Motor neuron (in vitro differentiated cells): ENCODE results near the gene TOPORS. TPM values are rescaled to one million over a fixed set of nuclear protein-coding genes. Genes with fewer than 3 reads are reported as not detected.
"Not testable (repeated sequence)": the region's sequence is repeated elsewhere in the genome, so short reads cannot be mapped to it uniquely, and the experiment has no call there.

Experiments used
- ATAC-seq, 8 experiments: fragments of 200-7000 bp; cut with Tn5 transposase; replicated peaks in 6 of 8; 2 replicates each; pipeline ENCODE4 v1.8.0; 2021; ENCODE audit warnings: mild to moderate bottlenecking in 8 of 8, moderate library complexity in 8 of 8
- H3K27ac ChIP-seq, 2 donors: fragments of 250-450 bp; sonication (Bioruptor Pico); 2 replicates each; pipeline ENCODE4 v1.9.0; 2021; ENCODE audit warnings: antibody characterized with exemption in 2 of 2, mild to moderate bottlenecking in 2 of 2, moderate library complexity in 1 of 2
- H3K4me1 ChIP-seq, 2 donors: fragments of 250-450 bp; sonication (Bioruptor Pico); replicated peaks in 1 of 2; 2 replicates each; pipeline ENCODE4 v1.6.1; 2021; ENCODE audit warnings: antibody characterized with exemption in 2 of 2, mild to moderate bottlenecking in 2 of 2, moderate library complexity in 1 of 2
- H3K4me3 ChIP-seq, 5 donors: fragments of 250-450 bp; sonication (Bioruptor Pico); 2 replicates each; pipeline ENCODE4 v1.9.0; 2021; ENCODE audit warnings: antibody characterized with exemption in 5 of 5, mild to moderate bottlenecking in 5 of 5, moderate library complexity in 4 of 5
- WGBS, 10 experiments: fragments of 450-650 bp; shearing (Covaris generic); methylation state at CpG; one replicate each; pipeline ENCODE4 v1.0.0; 2022; 5-methylcytosine and 5-hydroxymethylcytosine counted together
- in situ Hi-C, 9 experiments: fragments of 400-800 bp; cut with MboI; loops; one replicate each; pipeline ENCODE4 v1.15.0; 2021; ENCODE audit warnings: low sequenced_read_pairs in 9 of 9, low pct_unique_long_range_greater_than_20kb in 2 of 9; ENCODE audit not compliant: unreplicated experiment in 9 of 9
- total RNA-seq, 8 experiments: library from RNA; unstranded; fragments of 300-600 nt; gene quantifications; 2 replicates each; pipeline versions ENCODE4 v1.2.3 to v1.2.4, GENCODE V29; 2022

TOPORS gene
- total RNA-seq, 8 experiments from 2014 or later, result 15.2 to 27.1 (median 21.2) TPM

DNA sequence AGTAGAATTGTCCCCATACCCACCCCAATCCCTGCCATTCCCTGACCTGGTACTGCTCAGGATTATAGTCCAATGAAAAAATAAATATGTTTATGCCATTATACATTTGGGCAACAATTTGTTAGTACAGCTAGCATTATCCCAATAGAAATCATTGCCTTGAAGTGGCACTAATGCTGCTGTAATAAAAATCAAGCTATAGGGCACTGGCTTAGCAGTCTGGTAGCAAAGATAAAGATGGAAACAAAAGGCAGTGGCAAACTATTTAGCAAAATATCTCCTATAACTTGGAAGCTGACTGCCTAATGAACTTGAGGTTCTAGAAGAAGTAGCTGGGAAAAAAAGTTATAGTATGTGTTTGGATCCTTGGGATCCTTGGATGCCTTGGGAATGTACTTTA, 2.2 kb upstream of the TOPORS start:
- no peak overlapping the region for H3K4me3 ChIP-seq
- in situ Hi-C loops, result loop anchor here in 3 of 9 experiments (25.0 kb wide), 2 partner anchors 167 to 433 kb away; partner anchors contain the start of gene ACO1 (in 3 of the 3)
- no peak for ATAC-seq

DNA sequence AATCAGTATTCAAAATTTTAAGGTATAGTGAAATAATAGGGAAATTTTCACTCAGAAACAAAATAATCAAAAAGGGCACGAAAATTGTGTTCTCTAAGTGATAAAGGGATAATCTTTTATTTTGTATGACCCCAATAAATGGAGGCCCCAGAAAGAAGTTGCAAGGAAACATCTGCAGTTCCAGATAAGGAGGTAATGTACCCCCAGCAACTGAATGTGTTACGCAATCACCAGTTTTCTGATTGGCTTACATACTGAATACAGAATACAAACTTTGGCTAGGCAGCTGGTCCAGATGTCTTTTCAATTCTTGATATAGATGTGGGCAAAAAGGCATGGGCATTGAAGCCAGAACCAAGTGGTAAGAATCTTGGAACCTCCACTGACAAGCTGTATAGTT, 1.7 kb upstream of the TOPORS start:
- Histone ChIP-seq H3K27ac (no peak overlapping the region), H3K4me3 (no peak overlapping the region), H3K4me1 (peaks cover 4 to 6% of the 10 kb centered on the region in 2 donors)
- ATAC-seq, result no peak
- in situ Hi-C loops, result loop anchor here in 3 of 9 experiments (25.0 kb wide), 2 partner anchors 167 to 433 kb away; partner anchors contain the start of gene ACO1 (in 3 of the 3)
- WGBS, 10 experiments, result 87 to 100% (median 100%) methylated on average over 1 to 2 of the region's 2 CpGs; no CpG with 5 or more reads in 2 of the 10 experiments

More for the DNA sequence above, 2.2 kb upstream of the TOPORS start:
- H3K4me1 ChIP-seq, result peaks cover 3 to 4% of the 10 kb centered on the region in 2 donors
- no peak overlapping the region for H3K27ac ChIP-seq

DNA sequence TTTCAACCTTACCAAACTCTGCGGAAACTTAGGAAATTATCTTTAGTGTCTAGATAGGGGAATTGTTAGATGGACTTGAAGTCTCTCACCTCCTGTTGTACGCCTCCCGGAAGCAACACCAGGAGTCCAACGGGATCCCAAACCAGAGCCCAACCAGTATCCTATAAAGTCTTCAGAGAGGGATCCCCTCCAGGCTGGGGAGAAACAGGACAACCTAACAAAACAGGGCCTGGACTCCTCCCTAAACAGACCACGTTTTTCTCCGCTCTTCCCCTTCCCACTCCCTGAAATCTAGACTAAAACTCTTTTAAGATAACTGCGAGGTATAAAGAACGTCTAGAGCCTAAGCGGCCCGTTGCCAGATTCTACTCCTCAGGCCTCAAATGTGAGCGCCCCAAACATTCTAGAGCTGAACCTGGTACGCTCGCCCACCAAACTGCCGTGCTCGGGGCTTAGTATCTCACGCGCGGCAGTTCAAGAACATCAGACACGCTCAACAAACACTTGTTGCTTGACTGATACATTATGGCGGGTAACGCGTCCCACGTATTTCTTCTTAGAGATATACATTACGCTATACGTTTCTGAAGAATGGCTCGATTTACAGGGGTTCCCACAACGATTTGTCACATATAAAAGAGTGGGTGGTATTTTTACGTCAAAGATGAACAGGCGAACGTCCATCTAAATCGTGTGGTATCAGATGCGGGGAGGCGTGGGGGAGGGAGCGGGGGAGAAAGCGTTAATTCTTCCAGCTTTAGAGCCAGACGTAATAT, 922 bp downstream of the TOPORS start:
- H3K27ac ChIP-seq, result peak overlapping the region; percentile 96 to 97
- peak overlapping the region; percentile 75 to 100 (median 96) for H3K4me3 ChIP-seq
- peaks cover 4 to 6% of the 10 kb centered on the region in 2 donors for H3K4me1 ChIP-seq
- peak in 6 of 8 experiments; percentile 5 to 18 (median 8) for ATAC-seq
- WGBS, 10 experiments, result 0 to 2% (median 0%) methylated on average over 4 to 21 of the region's 36 CpGs; no CpG with 5 or more reads in 1 of the 10 experiments
- in situ Hi-C loops, result loop anchor here in 3 of 9 experiments (25.0 kb wide), 2 partner anchors 164 to 436 kb away; partner anchors contain the start of gene ACO1 (in 3 of the 3)

DNA sequence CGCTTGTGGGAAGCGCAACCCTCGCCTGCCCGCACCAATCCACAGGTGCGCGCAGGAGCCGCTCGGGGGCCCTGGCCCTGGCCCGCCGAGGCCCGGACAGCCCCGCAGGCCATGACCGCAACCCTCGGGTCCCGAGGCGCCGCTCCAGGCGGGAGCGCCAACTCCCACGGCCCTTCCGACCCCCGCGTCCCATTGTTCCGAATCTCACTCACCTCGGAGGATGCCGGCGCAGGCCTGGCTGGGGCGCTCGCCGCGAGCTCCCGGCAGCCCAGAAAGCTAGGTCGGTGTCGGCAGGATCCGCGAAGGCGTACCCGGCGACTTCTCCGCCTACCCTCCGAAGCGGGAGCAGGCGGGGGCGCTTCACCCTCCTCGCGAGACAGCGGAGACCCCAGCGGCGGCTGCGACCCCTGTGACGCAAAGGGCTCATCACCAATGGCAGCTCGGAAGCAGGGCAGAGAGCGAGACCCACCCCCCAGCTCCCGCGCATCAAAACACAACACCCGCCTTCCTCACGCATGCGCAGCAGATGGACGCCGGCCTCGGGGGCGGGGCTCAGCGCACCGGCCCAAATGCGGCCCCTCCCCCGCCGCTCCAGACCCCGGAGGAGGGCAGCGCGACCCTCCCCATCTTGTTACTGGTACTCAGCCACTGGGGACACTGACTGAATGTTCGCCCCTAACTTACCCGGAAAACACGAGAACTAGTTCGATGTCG, 1.7 kb downstream of the TOPORS start:
- peak overlapping the region; percentile 75 to 100 (median 96) for H3K4me3 ChIP-seq
- H3K27ac ChIP-seq, result peak overlapping the region; percentile 67 to 96
- in situ Hi-C loops, result loop anchor here in 3 of 9 experiments (25.0 kb wide), 2 partner anchors 163 to 437 kb away; partner anchors contain the start of gene ACO1 (in 3 of the 3)
- ATAC-seq, result peak; percentile 54 to 91 (median 87)
- peaks cover 4 to 6% of the 10 kb centered on the region in 2 donors for H3K4me1 ChIP-seq
- WGBS, 10 experiments, result 0% methylated on average over 2 to 6 of the region's 75 CpGs; no CpG with 5 or more reads in 7 of the 10 experiments

DNA sequence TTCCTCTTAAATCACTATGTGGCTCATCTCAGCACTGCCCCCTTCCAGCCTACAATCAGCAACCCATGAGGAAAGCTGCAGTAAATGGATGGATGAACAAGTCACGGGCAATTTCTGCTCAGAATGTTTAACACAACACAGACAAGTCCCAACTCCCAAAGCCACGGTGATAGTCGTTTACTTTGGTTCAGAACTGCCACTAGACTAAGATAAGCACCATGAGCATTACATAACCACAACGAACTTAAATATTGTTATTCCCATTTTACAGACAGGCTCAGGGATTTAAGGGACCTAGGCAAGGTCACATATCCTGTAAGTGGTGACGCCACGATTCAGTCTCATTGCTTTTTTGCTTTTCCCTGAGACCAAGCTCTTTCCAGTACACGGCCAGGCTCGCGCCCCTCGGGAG, 2.2 kb downstream of the TOPORS start:
- ATAC-seq, result no peak
- in situ Hi-C loops, result loop anchor here in 3 of 9 experiments (25.0 kb wide), 2 partner anchors 163 to 437 kb away; partner anchors contain the start of gene ACO1 (in 3 of the 3)
- H3K4me3 ChIP-seq, result peak overlapping the region; percentile 75 to 100 (median 96)
- peaks cover 4 to 6% of the 10 kb centered on the region in 2 donors for H3K4me1 ChIP-seq
- WGBS, 10 experiments, result 0 to 11% (median 0%) methylated on average over 1 to 6 of the region's 10 CpGs; no CpG with 5 or more reads in 3 of the 10 experiments
- peak overlapping the region; percentile 67 to 79 for H3K27ac ChIP-seq

DNA sequence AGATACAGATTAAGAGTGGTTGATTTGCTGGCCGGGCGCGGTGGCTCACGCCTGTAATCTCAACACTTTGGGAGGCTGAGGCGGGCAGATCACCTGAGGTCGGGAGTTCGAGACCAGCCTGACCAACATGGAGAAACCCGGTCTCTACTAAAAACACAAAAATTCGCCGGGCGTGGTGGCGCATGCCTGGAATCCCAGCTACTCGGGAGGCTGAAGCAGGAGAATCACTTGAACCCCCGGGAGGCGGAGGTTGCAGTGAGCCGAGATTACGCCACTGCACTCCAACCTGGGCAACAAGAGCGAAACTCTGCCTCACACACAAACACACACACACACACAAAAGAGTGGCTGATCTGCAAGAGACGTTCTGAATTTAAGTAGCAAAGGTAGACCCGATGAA, 4.2 kb downstream of the TOPORS start:
- H3K27ac ChIP-seq, H3K4me1 ChIP-seq, ATAC-seq, H3K4me3 ChIP-seq, in situ Hi-C loops: not testable (repeated sequence)
- WGBS, 10 experiments, result 79 to 100% (median 99%) methylated on average over 1 to 8 of the region's 20 CpGs; no CpG with 5 or more reads in 1 of the 10 experiments

DNA sequence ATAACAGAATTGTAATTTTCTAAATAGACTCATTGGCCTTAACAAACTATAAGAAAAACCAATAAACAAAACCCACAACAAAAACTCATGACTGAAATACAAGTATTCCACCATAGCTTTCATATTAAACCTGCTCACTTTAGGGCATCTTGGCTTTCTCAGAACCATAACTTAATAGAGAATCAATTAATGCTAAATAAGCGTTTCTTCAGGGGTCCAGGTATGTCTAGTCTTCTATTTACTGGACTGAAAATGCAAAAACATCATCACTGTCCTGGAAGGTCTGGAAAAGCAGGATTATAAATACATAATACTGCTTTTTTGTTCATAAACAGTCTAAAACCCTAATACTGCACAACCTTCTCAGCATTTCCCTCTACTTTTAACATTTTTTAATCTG, 6.5 kb downstream of the TOPORS start:
- peaks cover 0 to 6% of the 10 kb centered on the region in 2 donors for H3K4me1 ChIP-seq
- 73 to 100% (median 100%) methylated on average over 1 of the region's 1 CpG; no CpG with 5 or more reads in 3 of the 10 experiments for WGBS, 10 experiments
- H3K27ac ChIP-seq, result no peak overlapping the region
- no peak overlapping the region for H3K4me3 ChIP-seq
- no peak for ATAC-seq
- in situ Hi-C loops, result no loop called here

DNA sequence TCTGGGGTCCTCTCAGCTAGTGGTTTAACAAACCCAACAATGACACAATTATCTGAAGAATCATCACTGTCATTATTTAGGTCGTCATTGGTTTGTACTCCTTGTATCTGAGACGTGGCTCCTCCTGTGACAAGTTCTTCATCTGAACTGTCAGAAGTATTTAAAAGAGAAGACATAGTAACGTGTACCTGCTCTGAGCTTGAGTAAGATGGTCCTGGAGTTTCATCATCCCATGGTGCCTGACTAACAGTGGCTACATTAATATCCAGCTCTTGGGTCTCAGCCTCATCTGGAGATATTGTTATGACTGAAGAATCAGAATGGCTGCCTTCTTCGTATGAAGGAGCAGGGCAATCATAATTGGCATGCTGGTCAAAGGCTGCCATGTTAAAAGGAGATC, 9.3 kb downstream of the TOPORS start:
- Histone ChIP-seq H3K4me1 (no peaks in the 10 kb centered on the region), H3K4me3 (no peak overlapping the region), H3K27ac (no peak overlapping the region)
- 67 to 100% (median 97%) methylated on average over 1 to 4 of the region's 4 CpGs; no CpG with 5 or more reads in 1 of the 10 experiments for WGBS, 10 experiments
- ATAC-seq, result no peak
- in situ Hi-C loops, result no loop called here

DNA sequence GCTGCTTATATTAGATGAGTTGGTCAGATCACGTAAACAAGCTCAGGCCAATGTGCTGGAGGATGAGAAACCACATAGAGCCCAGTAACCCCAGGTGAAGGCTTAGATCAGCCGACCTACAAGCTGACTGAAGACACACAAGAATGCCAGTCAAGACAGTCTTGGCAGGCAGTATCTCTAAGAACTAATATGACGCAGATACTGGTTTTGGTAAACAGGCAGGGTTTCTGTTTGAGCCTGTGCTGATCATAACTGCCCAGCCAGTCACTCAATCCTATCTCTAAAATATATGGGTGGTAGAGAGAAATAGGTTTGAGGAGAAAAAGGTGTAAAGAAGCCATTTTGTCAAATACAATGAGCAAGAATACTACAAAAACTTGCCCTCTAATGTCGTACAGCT, 18.6 kb downstream of the TOPORS start:
- no peaks in the 10 kb centered on the region for H3K4me1 ChIP-seq
- no peak overlapping the region for H3K4me3 ChIP-seq
- WGBS, 10 experiments, result 80 to 100% (median 91%) methylated on average over 1 to 3 of the region's 4 CpGs; no CpG with 5 or more reads in 2 of the 10 experiments
- H3K27ac ChIP-seq, result no peak overlapping the region
- no peak for ATAC-seq
- in situ Hi-C loops, result no loop called here

DNA sequence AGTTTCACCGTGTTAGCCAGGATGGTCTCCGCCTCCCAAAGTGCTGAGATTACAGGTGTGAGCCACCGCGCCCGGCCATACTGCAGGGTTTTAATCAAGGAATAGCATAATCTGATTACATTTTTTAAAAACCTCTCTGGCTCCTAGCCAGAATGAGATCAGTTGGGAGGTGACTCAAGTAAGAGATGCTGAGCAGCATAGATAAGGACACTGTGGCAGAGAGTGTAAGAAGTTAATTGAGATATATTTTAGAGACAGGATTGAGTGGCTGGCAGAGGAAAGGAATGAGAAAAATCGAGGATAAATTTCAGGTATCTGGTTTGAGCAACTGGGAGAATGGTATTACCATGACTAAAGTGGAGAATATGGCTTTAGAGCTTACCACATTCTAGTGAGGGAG, 19.1 kb downstream of the TOPORS start:
- WGBS, 10 experiments, result 79 to 100% (median 92%) methylated on average over 1 to 6 of the region's 6 CpGs
- no peaks in the 10 kb centered on the region for H3K4me1 ChIP-seq
- H3K4me3 ChIP-seq, result no peak overlapping the region
- in situ Hi-C loops, result no loop called here
- H3K27ac ChIP-seq, result no peak overlapping the region
- ATAC-seq, result no peak

DNA sequence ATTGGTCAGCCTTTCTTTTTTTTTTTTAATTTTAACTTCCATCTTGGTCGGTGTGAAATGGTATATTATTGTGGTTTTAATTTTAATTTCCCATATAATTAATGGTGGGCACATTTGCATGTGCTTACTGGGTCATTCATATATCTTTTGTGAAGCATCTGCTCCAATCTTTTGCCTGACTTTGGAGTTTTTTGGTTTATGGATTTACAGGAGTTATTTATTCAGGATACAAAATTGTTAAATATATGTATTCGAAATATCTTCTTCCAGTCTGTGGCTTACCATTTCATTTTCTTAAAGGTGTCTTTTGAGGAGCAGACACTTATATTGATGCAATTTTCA, 25.7 kb downstream of the TOPORS start:
- Histone ChIP-seq H3K27ac (no peak overlapping the region), H3K4me1 (peaks cover 0 to 4% of the 10 kb centered on the region in 2 donors), H3K4me3 (peak overlapping the region; percentile 48 to 66 (median 52))
- ATAC-seq, result no peak
- in situ Hi-C loops, result no loop called here
- 0 to 33% (median 9%) methylated on average over 1 to 2 of the region's 2 CpGs for WGBS, 10 experiments

DNA sequence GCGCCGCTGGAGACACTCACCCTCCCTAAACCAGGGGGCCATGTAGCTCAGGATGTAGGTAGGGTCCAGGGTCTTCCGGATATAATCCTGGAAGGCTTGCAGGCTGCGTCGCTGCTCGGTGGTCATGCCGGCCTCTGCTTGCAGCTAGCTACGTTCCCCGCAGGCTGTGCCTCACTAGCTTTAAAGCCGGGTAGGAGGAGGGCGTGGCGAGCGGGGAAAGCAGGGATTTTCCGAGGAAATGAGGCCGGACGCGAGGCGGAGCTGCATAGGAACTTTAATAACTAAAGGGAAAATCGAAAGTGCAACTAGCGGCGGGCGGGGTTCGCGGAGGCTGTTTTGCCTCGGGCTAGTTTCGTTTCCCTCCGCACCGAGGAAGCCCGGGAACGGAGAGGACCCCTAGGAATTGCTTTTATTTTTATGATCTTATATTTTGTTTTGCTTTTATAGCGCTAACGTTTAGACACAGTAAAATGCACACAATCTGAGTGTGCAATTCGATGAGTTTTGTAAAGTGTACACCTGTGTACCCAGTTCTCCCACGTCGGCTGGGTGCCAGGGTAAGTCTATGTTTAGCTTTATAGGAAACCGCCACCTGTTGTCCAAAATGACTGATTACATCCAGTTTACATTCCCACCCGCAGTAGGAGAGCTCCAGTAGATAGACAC, 26.2 kb downstream of the TOPORS start, which contains the start of gene RIGI:
RIGI (minus strand) TSS at position 156 of the 666 bp plus-strand sequence; CDS start at position 126, 30 bp downstream.
- Histone ChIP-seq H3K27ac (no peak within 1 kb of the TSS), H3K4me1 (peaks cover 0 to 4% of the 10 kb centered on the region in 2 donors), H3K4me3 (peak within 1 kb of the TSS; percentile 48 to 66 (median 52))
- peak; percentile 88 to 94 (median 91) for ATAC-seq
- in situ Hi-C loops, result no loop called here
- 0 to 7% (median 0%) methylated on average over 2 to 22 of the region's 37 CpGs for WGBS, 10 experiments
